K562 (cell line): ENCODE data around the gene ABCC6. TPM values are rescaled to one million over a fixed set of nuclear protein-coding genes. Genes with fewer than 3 reads are reported as not detected.

Source experiments
- ATAC-seq: fragments of 200-7000 bp; cut with Tn5 transposase; 3 replicates; pipeline ENCODE4 v1.9.1; 2020; ENCODE audit warnings: moderate library complexity
- BruUV-seq: library from RNA; stranded (reverse); fragments of 400-500 nt; replicated peaks from 2 replicates; lab custom pipeline; 2021; lab: Mats Ljungman, UMichigan
- CTCF ChIA-PET: fragments of 300-600 bp; formaldehyde crosslinking; extraction: SDS; loops from one replicate; lab custom pipeline; 2021; ENCODE audit warnings: low intra/inter-chr PET ratio; lab: Yijun Ruan, JAX
- POLR2A ChIA-PET: fragments of 300-600, 350-650 bp; sonication (Branson Sonifier 250); formaldehyde crosslinking; extraction: SDS; loops from one replicate; lab custom pipeline; 2021; ENCODE audit warnings: antibody characterized with exemption, inconsistent platforms; lab: Yijun Ruan, JAX
- DNase-seq, 4 experiments: peaks; one replicate each; pipeline versions ENCODE4 v3.0.0 to v3.0.0-alpha.2; 2011 to 2018; ENCODE audit warnings: low spot score in 3 of 4, mixed read lengths in 3 of 4; ENCODE audit errors: extremely low read depth in 1 of 4
- FAIRE-seq: peaks from 2 replicates; lab custom pipeline; 2011; peaks lifted over from hg19 to GRCh38; lab: Jason Lieb, UNC
- H2AFZ ChIP-seq: 2 replicates; pipeline ENCODE4 v1.6.0; 2011; ENCODE audit warnings: low read depth, low read length, control low read depth, inconsistent platforms
- H3K27ac ChIP-seq: fragments of 200-600 bp; 3 replicates; pipeline ENCODE4 v1.8.0; 2011; ENCODE audit warnings: low read depth, mild to moderate bottlenecking, control low read depth, inconsistent platforms, low read length, moderate library complexity, mixed read lengths; ENCODE audit errors: extremely low read depth
- H3K27me3 ChIP-seq, 2 experiments: fragments of 300-600 bp in 1 of 2; 2 replicates in 1 of 2; 3 replicates in 1 of 2; pipeline versions ENCODE4 v1.6.0 to v1.8.0; 2011; ENCODE audit warnings: inconsistent platforms in 2 of 2, low read length in 2 of 2, mild to moderate bottlenecking in 1 of 2, mixed read lengths in 1 of 2, moderate library complexity in 1 of 2; ENCODE audit not compliant: control insufficient read depth in 2 of 2, insufficient read depth in 2 of 2
- H3K36me3 ChIP-seq: fragments of 300-600 bp; 3 replicates; pipeline ENCODE4 v1.8.0; 2011; ENCODE audit warnings: mild to moderate bottlenecking, low read length, inconsistent platforms; ENCODE audit not compliant: control insufficient read depth, insufficient read depth
- H3K4me1 ChIP-seq, 2 experiments: fragments of 200-600 bp in 1 of 2; replicated peaks in 1 of 2; 2 replicates in 1 of 2; 3 replicates in 1 of 2; pipeline versions ENCODE4 v1.5.1 to v1.8.0; 2011; ENCODE audit warnings: inconsistent platforms in 2 of 2, low read length in 2 of 2, mild to moderate bottlenecking in 1 of 2, mixed read lengths in 1 of 2, moderate library complexity in 1 of 2; ENCODE audit not compliant: control insufficient read depth in 2 of 2, insufficient read depth in 2 of 2
- H3K4me2 ChIP-seq: 2 replicates; pipeline ENCODE4 v1.6.1; 2011; ENCODE audit warnings: low read length, control low read depth, inconsistent platforms, mixed read lengths; ENCODE audit not compliant: insufficient read depth
- H3K4me3 ChIP-seq: fragments of 200-600 bp; sonication (generic), shearing (Covaris generic); 2 replicates; pipeline ENCODE4 v1.5.1; 2016; ENCODE audit warnings: control low read depth, inconsistent platforms
- H3K79me2 ChIP-seq: fragments of 200-600 bp; 3 replicates; pipeline ENCODE4 v1.8.0; 2011; ENCODE audit warnings: low read length, inconsistent platforms; ENCODE audit not compliant: control insufficient read depth, insufficient read depth
- H3K9ac ChIP-seq, 2 experiments: 2 replicates each; pipeline versions ENCODE4 v1.6.0 to v1.6.1; 2011; ENCODE audit warnings: low read depth in 2 of 2, low read length in 2 of 2, control low read depth in 1 of 2, inconsistent platforms in 1 of 2, mild to moderate bottlenecking in 1 of 2, mixed read lengths in 1 of 2; ENCODE audit not compliant: insufficient read depth in 1 of 2
- H3K9me1 ChIP-seq: one replicate; pipeline ENCODE4 v1.6.0; 2011; ENCODE audit warnings: inconsistent platforms, mild to moderate bottlenecking, low read length, moderate library complexity; ENCODE audit not compliant: control insufficient read depth, insufficient read depth
- H3K9me3 ChIP-seq: replicated peaks from 2 replicates; pipeline ENCODE4 v1.5.1; 2011; ENCODE audit warnings: low read depth, low read length, inconsistent platforms; ENCODE audit not compliant: control insufficient read depth, insufficient read depth
- H4K20me1 ChIP-seq: replicated peaks from 2 replicates; pipeline ENCODE4 v1.6.1; 2011; ENCODE audit warnings: low read length, inconsistent platforms, mixed read lengths; ENCODE audit not compliant: control insufficient read depth, insufficient read depth
- BRF2 ChIP-seq: IDR thresholded peaks from 3 replicates; pipeline ENCODE4 v1.6.1; 2011; ENCODE audit warnings: borderline replicate concordance, mild to moderate bottlenecking; ENCODE audit not compliant: insufficient read length, insufficient read depth
- HOMEZ ChIP-seq: fragments of 250-450 bp; sonication (Bioruptor Pico); IDR thresholded peaks from 2 replicates; pipeline ENCODE4 v1.4.0; 2020; ENCODE audit warnings: mild to moderate bottlenecking, moderate library complexity
- PHF21A ChIP-seq: fragments of 450-650 bp; IDR thresholded peaks from 2 replicates; pipeline ENCODE4 v1.6.1; 2017; ENCODE audit warnings: low read depth, borderline replicate concordance
- ZKSCAN1 ChIP-seq: fragments of 150-350 bp; IDR thresholded peaks from 2 replicates; pipeline ENCODE4 v1.6.1; 2016; ENCODE audit warnings: low read depth, low read length
- WGBS: fragments of 100-300 bp; shearing (Covaris generic); methylation state at CpG from one replicate; pipeline ENCODE4 v1.1.6; 2016; ENCODE audit warnings: low coverage, mixed read lengths; ENCODE audit not compliant: insufficient coverage; ENCODE audit errors: missing lambda C conversion rate; 5-methylcytosine and 5-hydroxymethylcytosine counted together
- in situ Hi-C: fragments of 300-500 bp; cut with MboI; formaldehyde crosslinking; loops from 4 replicates; pipeline ENCODE4 v1.15.0; 2018; ENCODE audit warnings: inconsistent platforms, mixed read lengths
- intact Hi-C: fragments of 100-400 bp; cut with micrococcal nuclease; formaldehyde crosslinking; loops from 2 replicates; pipeline ENCODE4 v1.14.2; 2022
- polyA plus RNA-seq, 8 experiments: library from polyadenylated mRNA; depleted of rRNA in 4 of 8; stranded (reverse) in 5 of 8; unstranded in 3 of 8; fragments of >200 nt; fragmentation: Nextera tagmentation in 2 of 8; fragmentation: Illumina TruSeq in 1 of 8; extraction: Ambion mirVana in 2 of 8; extraction: Trizol in 1 of 8; gene quantifications; 2 replicates each; pipeline versions ENCODE4 v1.2.1 to v1.2.3, GENCODE V29; 2011 to 2014; ENCODE audit warnings: inconsistent platforms in 1 of 8, missing spikeins in 1 of 8
- total RNA-seq, 7 experiments: library from RNA; depleted of rRNA in 6 of 7; stranded (reverse); fragments of >200 nt in 6 of 7; fragmentation: Illumina TruSeq in 2 of 7; extraction: Trizol in 2 of 7; gene quantifications; 2 replicates each; pipeline versions ENCODE4 v1.2.1 to v1.2.3, GENCODE V29; 2011 to 2021; ENCODE audit warnings: low replicate concordance in 1 of 7

The ABCC6 gene
- total and polyA plus RNA-seq, 9 of the 15 experiments (the other 6 are each of a cell fraction or from before 2014, with no cell fraction given), result 0.03 to 0.46 (median 0.07) TPM; not detected in 4

- TF ChIP-seq HOMEZ (CRISPR knock-in tag), result no peak
These were observed 91.6 kb downstream of the ABCC6 start (continued) for GRCh38 chr16:16131659-16132058.

GRCh38 chr16:16131204-16131603 lies 92.1 kb downstream of the ABCC6 start:
- no peaks in the 10 kb centered on the region; the same call in 1 of the 2 replicates for H4K20me1 ChIP-seq
- no peak for ATAC-seq
- no peaks in the 10 kb centered on the region for H3K27me3 ChIP-seq
- H3K9ac ChIP-seq, result no peak overlapping the region
- no peak for FAIRE-seq
- 96% methylated on average over 2 of the region's 3 CpGs for WGBS
- H3K9me3 ChIP-seq, result no peaks in the 10 kb centered on the region
- H3K4me3 ChIP-seq, result no peak overlapping the region
- H3K9me1 ChIP-seq, result no peaks in the 10 kb centered on the region
- H3K27ac ChIP-seq, result no peak overlapping the region
- H2AFZ ChIP-seq, result no peak overlapping the region
- TF ChIP-seq BRF2, result no peak
- TF ChIP-seq ZKSCAN1, result peak; percentile 85
- TF ChIP-seq PHF21A, result no peak
- no peaks in the 10 kb centered on the region for H3K4me1 ChIP-seq
- H3K79me2 ChIP-seq, result no peaks in the 10 kb centered on the region
- DNase-seq, result no peak
- in situ Hi-C loops (no loop called here), intact Hi-C loops (no loop called here)
- CTCF ChIA-PET, result no interaction called here
- peaks cover 73% of the 10 kb centered on the region; the same call in 2 of the 3 replicates for H3K36me3 ChIP-seq
- BruUV-seq, result no TSS peak
- H3K4me2 ChIP-seq, result no peak overlapping the region
- POLR2A ChIA-PET, result no interaction called here
